K562 (cell line): ENCODE results near the gene ADORA2B. TPM values are rescaled to one million over a fixed set of nuclear protein-coding genes. Genes with fewer than 3 reads are reported as not detected.

Experiments
- CREB3 ChIP-seq: fragments of 450-650 bp; conservative IDR thresholded peaks from 2 replicates; pipeline ENCODE4 v1.6.1; 2016; ENCODE audit warnings: missing genetic modification characterization, low read depth, mild to moderate bottlenecking, missing compliant biosample characterization, moderate library complexity
- E2F1 ChIP-seq: sonication (generic); formaldehyde crosslinking; IDR thresholded peaks from 2 replicates; pipeline ENCODE4 v1.8.1; 2023; ENCODE audit warnings: mild to moderate bottlenecking, missing genetic modification reagents, moderate library complexity
- ETV5 ChIP-seq: sonication (generic); formaldehyde crosslinking; IDR thresholded peaks from 2 replicates; pipeline ENCODE4 v1.4.0; 2020; ENCODE audit warnings: low read depth, mild to moderate bottlenecking, missing genetic modification reagents
- GABPB1 ChIP-seq: sonication (generic); formaldehyde crosslinking; IDR thresholded peaks from 2 replicates; pipeline ENCODE4 v1.8.0; 2022; ENCODE audit warnings: mild to moderate bottlenecking, missing genetic modification reagents
- HBP1 ChIP-seq: fragments of 450-650 bp; formaldehyde crosslinking; IDR thresholded peaks from 2 replicates; pipeline ENCODE4 v1.4.0; 2022; ENCODE audit warnings: missing genetic modification characterization
- HINFP ChIP-seq: fragments of 450-650 bp; conservative IDR thresholded peaks from 2 replicates; pipeline ENCODE4 v1.6.1; 2016; ENCODE audit warnings: missing genetic modification characterization, low read depth, mild to moderate bottlenecking, control low read depth, missing compliant biosample characterization
- MEF2D ChIP-seq: conservative IDR thresholded peaks from 2 replicates; pipeline ENCODE4 v1.6.1; 2016; ENCODE audit warnings: low read depth, missing genetic modification characterization, missing compliant biosample characterization
- POLR2A ChIP-seq: fragments of 450-650 bp; conservative IDR thresholded peaks from 2 replicates; pipeline ENCODE4 v1.6.1; 2016
- RERE ChIP-seq: sonication (generic); formaldehyde crosslinking; IDR thresholded peaks from 2 replicates; pipeline ENCODE4 v1.8.0; 2023; ENCODE audit warnings: missing genetic modification reagents, mild to moderate bottlenecking, borderline replicate concordance
- SMARCA4 ChIP-seq: fragments of 450-650 bp; IDR thresholded peaks from 2 replicates; pipeline ENCODE4 v1.6.1; 2016
- ZEB2 ChIP-seq: fragments of 450-650 bp; IDR thresholded peaks from 2 replicates; pipeline ENCODE4 v1.6.1; 2016
- ZNF444 ChIP-seq: fragments of 250-450 bp; sonication (Bioruptor Pico); IDR thresholded peaks from 2 replicates; pipeline ENCODE4 v1.4.0; 2020; ENCODE audit warnings: mild to moderate bottlenecking, moderate library complexity
- polyA plus RNA-seq, 8 experiments: library from polyadenylated mRNA; depleted of rRNA in 4 of 8; stranded (reverse) in 5 of 8; unstranded in 3 of 8; fragments of >200 nt; fragmentation: Nextera tagmentation in 2 of 8; fragmentation: Illumina TruSeq in 1 of 8; extraction: Ambion mirVana in 2 of 8; extraction: Trizol in 1 of 8; gene quantifications; 2 replicates each; pipeline versions ENCODE4 v1.2.1 to v1.2.3, GENCODE V29; 2011 to 2014; ENCODE audit warnings: inconsistent platforms in 1 of 8, missing spikeins in 1 of 8
- total RNA-seq, 7 experiments: library from RNA; depleted of rRNA in 6 of 7; stranded (reverse); fragments of >200 nt in 6 of 7; fragmentation: Illumina TruSeq in 2 of 7; extraction: Trizol in 2 of 7; gene quantifications; 2 replicates each; pipeline versions ENCODE4 v1.2.1 to v1.2.3, GENCODE V29; 2011 to 2021; ENCODE audit warnings: low replicate concordance in 1 of 7

The ADORA2B gene
- total and polyA plus RNA-seq, 9 of the 15 experiments (the other 6 are each of a cell fraction or from before 2014, with no cell fraction given), result 6.4 to 16.6 (median 10.5) TPM

- no peak for TF ChIP-seq RERE (CRISPR knock-in tag)
- TF ChIP-seq CREB3 (tag), result no peak
- peak; percentile 64 for TF ChIP-seq ETV5 (CRISPR knock-in tag)
- peak; percentile 90 for TF ChIP-seq HINFP
- peak; percentile 82 for TF ChIP-seq ZEB2
- TF ChIP-seq HBP1 (CRISPR knock-in tag), result no peak
- peak; percentile 79 for TF ChIP-seq GABPB1 (CRISPR knock-in tag)
- no peak for TF ChIP-seq ZNF444
- no peak for TF ChIP-seq SMARCA4
- no peak for TF ChIP-seq MEF2D (tag)
- 0 out of 2 replicates have a peak, but pooled peaks have one; percentile 58 for TF ChIP-seq E2F1 (CRISPR knock-in tag)
- peak; percentile 79 for TF ChIP-seq POLR2A
These were observed 54.4 kb downstream of the ADORA2B start, which contains the start of the genes TTC19 and ZSWIM7 (continued) for GRCh38 chr17:15999141-15999973.
